ENCODE measurements around the gene ASB13.

The ASB13 gene

GRCh38 chr10:5645944-5646617 is 20.3 kb downstream of the ASB13 start:
- no peak for DNase-seq

DNA sequence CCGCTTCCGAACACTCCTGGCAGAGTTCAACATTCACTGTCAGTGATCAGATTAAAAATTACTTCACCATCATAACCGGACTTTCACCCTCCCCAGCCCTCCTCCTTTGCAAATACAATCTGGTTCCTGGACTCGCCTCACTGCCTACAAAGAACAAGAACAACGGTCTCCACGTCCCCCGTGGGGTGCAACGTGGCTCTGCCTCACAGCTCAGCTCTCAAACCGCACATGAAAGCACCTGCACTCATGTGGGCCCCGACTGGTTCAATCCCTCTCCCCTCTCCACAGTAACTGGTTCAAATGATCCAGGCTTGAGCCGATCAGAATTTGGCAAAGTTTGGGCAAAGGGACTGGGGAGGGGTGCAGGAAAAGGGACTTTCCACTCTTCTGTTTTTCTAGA is 21.0 kb downstream of the ASB13 start:
- DNase-seq, result no peak

DNA sequence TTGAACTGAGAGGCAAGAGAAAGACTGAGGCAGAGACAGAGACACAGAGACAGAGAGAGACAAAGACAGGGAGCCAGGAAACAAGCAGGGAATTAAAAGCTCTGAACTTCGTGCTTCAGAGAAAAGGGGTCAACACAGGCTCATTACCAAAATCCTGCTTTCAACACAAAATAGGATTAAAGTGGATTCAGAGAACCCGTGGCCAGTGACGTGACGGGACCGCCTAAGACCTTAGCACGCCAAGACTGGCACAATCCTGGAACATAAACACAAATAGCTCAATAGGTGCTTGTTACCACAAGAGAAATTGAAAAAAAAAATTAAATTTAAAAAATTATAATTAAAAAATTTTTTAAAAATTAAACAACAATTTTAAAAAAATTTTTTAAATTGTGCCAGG is 21.5 kb downstream of the ASB13 start:
- DNase-seq, result no peak

- DNase-seq, result peak; percentile 64
Measured at GRCh38 chr10:5643346-5644067, 22.9 kb downstream of the ASB13 start.

- no peak for DNase-seq
Measured at GRCh38 chr10:5641501-5641900, 24.9 kb downstream of the ASB13 start.

DNA sequence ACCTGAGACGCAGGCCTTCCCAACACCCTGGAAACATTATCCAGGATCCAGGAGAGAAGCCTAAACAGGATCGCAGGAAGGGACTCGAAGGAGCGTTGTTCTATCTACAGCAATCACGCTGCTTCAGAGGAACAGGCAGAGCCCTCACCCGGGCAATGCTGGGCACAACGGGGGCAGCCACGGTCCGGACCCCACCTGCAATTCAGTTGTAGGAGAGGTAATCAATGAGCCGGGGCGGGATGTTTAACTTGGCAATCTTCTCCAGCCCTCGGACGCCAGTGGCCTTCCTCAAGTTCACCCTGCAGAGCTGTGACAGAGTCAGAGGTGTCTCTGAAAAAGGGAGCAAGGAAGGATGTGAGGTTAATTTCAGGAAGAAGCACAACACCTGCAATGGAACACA is 25.9 kb downstream of the ASB13 start:
- DNase-seq, result no peak

DNA sequence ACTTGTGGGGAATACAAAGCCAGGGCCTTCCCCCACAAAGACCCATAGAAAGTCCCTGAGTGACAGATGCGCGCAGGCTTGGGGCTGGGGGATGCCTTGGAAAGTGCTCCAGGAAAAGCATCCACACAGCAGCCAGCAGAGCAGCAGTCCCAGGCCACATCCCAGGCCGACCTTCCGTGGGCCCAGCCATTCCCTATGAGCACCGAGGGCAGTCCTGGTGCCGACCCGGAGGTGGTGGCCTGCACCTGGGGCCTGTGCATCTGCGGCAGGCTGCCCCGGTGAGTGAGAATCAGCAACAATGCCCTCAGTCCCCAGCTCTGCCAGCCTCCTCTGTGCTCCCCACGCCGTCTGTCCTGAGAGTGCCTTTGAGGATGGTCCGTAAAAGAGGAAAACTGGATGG is 26.4 kb downstream of the ASB13 start:
- DNase-seq, result no peak

DNA sequence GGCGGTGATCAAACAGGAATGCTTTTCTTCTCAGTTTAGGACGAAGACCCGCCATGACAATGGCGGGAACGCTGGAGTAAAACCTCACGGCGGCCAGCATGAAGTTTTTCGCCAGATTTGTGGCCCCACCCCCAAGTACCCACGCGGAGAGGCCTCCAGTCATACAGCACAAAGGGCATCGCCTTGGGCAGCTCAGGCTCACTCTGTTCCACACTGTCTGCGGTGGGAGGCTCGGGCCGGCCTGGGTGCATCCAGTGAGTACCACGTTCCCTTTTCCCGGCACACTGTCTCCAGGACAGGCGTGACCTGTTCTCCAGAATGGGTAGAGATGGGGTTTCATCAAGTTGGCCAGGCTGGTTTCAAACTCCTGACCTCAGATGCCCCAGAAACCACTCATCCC is 27.3 kb downstream of the ASB13 start:
- no peak for DNase-seq

GRCh38 chr10:5638494-5638893 is 27.9 kb downstream of the ASB13 start:
- DNase-seq, result no peak

DNA sequence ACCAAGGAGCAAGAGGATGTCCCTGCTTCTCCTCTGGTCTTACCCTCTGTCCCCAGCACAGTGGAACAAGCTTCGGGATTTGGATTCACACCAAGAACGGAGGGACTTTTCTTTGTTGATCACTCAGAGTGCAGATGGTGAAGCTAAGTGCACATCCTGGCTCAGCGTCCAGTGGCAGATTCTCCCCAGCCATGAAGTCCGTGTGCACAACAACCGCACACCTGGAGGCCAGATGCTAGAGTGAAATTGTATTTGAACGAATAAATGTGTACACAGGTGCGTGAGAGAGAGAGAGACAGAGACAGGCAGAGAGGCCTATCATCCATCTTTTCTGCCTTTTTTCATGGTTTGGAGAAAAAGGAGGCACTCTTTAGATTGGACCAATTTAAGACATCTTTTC is 31.5 kb downstream of the ASB13 start:
- DNase-seq, result no peak

- no peak for DNase-seq
Measured at GRCh38 chr10:5633166-5633749, 33.1 kb downstream of the ASB13 start.

GRCh38 chr10:5632446-5632845 is 33.9 kb downstream of the ASB13 start:
- DNase-seq, result no peak

- DNase-seq, result no peak
Measured at GRCh38 chr10:5631936-5632335, 34.5 kb downstream of the ASB13 start.

- DNase-seq, result no peak
Measured at GRCh38 chr10:5630112-5630436, 36.3 kb downstream of the ASB13 start.

GRCh38 chr10:5629303-5630111 is 36.9 kb downstream of the ASB13 start:
- DNase-seq, result peak; percentile 77

DNA sequence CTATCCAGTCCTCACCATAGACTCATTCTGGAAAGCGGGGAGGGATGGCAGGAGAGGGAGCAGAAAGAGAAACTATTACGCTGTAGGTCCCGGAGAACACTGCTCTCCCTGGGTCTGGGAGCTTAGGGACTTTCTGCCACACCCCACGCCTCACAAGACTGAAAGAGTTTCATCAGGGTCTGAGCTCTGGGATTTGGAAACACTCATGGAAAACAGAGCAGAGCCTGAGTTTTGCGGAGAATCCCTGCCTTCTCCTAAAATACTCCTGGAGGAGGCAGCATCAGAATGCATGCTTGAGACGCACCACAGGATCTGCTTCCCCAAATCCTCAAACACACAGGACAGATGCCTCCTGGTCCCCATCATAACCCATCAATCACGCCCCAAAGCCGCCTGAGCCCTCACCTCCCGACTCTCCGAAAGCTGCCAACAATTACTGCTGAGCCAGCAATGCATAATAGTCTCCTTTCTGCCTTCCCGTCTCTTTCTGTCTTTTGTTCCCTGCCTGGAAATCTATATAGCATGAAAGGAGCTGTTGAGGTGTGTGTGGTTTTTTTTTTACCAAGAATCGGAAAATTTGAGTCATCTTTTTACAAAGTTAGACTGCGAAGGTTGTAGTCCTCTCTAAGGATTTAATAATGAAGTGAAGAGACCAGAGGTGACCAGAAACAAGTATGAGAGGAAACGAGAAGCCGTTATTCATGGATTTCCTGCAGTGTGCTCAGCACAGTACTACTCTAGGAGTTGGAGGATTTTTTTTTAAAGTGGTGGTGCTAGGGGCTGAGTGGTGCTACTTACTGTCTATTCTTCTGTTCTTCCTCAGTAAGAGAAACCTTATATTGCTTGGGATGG is 37.7 kb downstream of the ASB13 start:
- DNase-seq, result peak; percentile 48

DNA sequence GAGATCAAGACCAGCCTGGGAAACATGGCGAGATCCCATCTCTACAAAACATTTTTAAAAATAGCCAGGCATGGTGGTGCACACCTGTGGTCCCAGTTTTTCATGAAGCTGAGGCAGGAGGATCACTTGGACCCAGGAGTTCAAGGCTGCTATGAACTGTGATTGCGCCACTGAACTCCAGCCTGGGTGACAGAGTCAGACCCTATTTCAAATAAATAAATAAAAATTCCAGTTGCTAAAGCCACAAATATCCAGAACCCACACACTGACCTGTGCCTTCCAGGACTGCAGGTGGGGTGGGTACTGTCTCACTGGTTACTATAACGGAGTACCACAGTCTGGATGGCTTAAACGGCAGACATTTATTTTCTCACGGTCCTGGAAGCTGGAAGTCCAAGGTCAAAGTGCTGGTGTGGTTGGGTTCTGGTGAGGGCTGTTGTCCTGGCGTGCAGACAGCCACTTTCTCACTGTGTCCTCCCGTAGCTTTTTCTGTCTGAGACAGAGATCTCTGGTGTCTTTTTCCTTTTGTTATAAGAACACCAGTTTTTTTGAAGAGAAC is 38.8 kb downstream of the ASB13 start:
- DNase-seq, result no peak

- DNase-seq, result no peak
Measured at GRCh38 chr10:5625992-5626777, 40.2 kb downstream of the ASB13 start.

DNA sequence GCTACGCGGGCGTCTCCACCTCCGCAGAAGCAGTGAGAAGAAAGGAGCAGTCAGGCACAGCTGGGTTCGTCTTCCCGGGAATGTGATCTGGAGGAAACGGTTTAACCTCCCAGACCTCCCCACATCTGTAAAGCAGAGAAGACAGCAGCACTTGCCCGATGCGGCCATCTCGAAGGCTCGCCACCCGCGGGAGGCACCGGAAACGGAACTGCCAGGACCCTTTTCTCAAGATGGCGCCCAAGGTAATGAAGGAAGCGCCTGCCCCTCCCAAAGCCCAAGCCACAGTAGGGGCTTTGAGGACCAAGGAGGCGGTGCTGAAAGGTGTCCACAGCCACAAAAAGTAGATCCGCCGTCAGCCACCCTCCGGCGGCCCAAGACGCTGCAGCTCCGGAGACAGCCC is 41.7 kb downstream of the ASB13 start:
- no peak for DNase-seq

GRCh38 chr10:5623081-5623748 is 43.2 kb downstream of the ASB13 start:
- peak; percentile 83 for DNase-seq

Data from fibroblast of skin of right quadriceps (primary cell).